Bone marrow (tissue), 2 donors: ENCODE results near the gene CAMK1D.

Experiments used
- DNase-seq, 2 donors: peaks; one replicate each; lab custom pipeline; 2025; lab: John Stamatoyannopoulos, UW

CAMK1D gene

DNA sequence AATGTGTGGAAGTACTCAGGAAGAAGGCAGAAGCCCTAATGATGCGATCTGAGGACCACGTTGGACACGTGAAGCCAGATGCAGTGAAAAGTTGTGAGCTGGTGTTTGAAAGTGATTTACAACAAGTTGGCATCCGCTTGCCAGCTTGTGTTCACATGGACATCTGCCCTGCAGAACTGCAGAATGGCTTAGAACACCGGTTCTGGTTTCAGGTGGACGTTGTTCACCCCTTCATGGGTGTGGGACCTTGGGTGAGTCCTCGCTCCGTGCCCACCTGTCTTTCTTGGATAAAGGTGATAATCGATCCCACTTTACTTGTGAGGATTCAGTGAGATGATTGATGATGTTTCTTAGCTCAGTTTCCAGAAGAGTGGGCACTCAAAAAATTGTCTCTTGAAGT is 53.8 kb downstream of the CAMK1D start:
- no peak for DNase-seq

DNA sequence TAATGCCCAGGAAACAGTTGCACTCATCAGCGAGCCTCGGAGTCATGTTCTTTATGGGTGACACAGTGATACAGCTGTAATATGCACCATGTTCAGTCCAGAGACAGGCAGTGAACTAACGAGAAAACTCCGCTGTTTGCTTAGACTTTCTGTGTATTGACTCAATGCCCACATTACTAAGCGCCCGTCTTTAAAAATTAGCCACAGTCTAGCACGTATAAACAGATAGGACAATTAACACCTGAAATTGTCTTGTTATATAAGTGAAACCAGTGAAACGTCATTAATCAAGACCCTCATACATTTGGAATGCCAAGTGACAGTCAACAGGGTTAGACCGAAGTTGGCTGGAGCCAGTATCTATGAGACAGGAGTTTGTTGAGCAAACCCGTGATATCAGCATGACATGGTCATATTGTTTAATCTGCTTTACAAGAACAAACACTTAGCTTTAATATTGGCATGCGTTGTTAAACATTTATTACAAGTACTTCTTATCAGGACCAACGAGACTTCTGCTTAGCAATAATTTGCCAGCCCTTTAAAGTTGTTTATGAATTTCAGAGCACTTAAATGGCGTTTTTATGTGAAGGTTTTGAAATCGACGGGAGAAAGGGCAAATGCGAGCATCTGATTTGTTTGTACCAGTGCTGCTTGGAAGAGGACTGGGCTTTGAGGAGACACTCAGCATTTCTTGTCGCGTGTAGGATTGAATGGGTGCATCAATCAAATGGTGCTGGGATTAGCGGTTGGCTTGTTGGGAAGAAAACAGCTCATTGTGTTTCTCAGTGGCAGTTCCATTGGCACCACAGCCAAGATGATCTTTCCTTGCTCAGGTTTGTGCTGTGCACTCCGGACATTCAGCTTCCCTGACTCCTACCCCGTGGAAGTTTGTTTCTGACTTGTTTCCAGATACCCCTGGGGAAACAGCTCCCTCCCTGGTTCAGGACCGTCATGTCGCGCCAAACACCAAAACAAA is 56.3 kb downstream of the CAMK1D start:
- DNase-seq, result no peak

DNA sequence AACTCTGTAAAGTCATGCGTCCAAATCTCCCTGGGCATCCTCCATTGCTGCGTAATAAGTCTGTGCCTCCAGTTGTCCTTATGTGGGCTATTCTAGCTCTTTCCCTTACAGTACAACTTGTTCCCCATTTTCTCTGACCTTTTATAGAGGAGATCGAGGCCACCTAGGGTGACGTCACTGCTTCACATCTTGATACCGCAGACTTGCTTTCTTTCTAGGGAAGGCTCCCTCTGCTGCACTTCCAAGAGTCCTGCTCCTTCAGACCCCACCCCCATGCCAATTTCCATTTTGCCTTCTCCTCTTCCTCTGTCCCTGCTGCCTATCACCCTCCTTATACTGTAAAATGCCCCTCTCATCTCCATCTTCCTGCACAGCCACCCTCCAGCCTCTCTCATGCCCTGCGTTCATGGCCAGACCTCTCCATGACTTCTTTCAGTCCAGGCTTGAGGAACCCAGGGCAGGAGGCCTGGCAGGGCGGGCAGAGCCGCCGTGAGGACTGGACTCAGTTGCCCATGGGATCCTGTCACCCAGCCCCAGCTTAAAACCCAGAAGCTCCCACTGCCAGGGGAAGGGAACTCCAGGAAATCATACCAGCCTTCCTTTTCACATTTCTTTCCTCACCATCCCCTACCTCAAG is 57.5 kb downstream of the CAMK1D start:
- no peak for DNase-seq

DNA sequence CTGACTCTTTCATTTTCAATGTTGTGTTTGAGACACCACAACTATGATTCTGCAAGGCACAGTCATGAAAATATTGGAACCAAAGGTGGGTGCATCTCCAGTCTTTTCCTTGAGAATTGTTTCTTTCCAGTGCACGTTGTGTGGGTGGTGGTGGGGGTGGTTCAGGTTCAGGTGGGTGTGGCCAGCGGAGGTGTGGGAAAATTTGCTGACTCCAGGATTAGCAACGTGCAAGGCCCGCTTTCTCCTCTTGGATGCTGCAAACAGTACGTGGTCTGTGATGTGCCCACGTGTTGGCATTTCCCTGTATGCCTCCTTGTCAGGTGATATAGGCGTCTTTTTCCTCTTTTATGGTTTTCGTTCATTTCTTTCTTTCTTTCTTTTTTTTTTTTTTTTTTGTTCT is 59.1 kb downstream of the CAMK1D start:
- DNase-seq, result no peak

DNA sequence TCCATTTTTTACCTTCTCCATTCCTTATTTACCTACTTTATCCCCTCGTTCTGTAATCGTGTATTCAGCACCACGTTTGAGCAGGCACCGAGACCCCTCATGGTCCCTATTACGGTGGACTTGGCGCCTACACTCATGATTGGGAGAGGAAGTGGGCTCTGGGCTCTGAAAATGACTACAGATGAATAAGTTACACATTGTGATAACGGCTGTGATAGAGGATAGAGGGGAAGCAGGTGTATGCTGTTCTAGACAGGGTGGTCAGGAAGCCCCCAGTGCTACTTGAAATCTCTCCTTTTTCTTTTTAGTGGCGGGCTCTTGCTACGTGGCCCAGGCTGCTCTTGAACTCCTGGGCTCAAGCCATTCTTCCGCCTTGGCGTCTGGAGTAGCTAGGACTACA is 59.8 kb downstream of the CAMK1D start:
- DNase-seq, result no peak

DNA sequence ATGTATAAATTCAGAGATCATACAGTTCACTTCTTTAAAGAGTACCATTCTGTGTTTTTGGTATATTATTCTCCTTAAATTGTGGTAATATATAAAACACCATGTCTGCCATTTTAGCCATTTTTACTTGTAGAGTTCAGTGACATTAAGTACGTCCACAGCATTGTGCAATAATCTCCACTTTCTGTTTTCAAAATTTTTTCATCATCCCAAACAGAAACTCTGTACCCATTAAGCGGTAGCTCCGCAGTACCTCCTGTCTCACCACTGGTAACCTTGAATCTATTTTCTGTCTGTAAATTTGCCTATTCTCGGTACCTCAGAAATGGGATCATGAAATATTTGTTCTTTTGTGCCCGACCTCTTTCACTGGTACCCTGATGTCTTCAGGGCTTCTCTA is 60.3 kb downstream of the CAMK1D start:
- no peak for DNase-seq

DNA sequence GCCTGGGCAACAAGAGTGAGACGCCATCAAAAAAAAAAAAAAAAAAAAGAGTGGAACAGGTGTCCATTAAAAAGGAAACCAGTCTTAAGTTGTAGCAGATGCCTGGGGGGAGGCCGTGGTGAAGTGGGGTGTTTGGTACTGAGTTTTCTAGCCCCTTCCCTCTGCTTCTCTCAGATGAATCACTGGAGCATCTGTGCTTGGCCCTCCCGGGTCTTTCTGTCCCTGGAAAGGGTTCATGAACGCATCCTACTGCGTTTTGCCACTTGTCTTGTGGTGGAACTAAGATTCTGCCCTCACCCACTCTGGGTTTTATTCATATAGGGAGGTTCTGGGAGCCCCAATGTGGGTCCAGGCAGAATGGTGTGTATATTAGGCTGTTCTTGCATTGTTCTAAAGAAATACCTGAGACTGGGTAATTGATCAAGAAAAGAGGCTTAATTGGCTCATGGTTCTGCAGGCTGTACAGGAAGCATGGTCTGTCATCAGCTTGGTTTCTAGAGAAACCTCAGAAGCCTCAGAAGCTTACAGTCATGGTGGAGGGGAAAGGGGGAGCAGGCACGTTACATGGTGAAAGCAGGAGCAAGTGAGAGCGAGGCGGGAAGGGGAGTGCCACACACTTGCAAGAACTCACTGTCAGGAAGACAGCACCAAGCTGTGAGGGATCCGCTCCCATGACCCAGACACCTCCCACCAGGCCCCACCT is 63.5 kb downstream of the CAMK1D start:
- DNase-seq, result no peak

DNA sequence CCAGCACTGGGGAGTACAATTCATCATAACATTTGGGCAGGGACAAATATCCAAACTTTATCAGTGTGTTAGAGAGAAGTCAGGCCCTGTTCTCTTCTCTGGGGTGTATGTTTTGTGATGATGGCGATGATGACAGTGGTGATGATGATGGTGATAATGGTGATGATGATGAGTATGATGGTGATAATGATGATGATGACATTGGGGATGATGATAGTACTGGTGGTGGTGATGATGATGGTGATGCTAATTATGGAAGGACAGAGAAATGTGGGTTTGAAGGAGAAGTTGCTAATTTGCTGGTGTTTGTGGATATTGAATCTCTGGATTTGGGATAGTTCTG is 64.0 kb downstream of the CAMK1D start:
- DNase-seq, result no peak

DNA sequence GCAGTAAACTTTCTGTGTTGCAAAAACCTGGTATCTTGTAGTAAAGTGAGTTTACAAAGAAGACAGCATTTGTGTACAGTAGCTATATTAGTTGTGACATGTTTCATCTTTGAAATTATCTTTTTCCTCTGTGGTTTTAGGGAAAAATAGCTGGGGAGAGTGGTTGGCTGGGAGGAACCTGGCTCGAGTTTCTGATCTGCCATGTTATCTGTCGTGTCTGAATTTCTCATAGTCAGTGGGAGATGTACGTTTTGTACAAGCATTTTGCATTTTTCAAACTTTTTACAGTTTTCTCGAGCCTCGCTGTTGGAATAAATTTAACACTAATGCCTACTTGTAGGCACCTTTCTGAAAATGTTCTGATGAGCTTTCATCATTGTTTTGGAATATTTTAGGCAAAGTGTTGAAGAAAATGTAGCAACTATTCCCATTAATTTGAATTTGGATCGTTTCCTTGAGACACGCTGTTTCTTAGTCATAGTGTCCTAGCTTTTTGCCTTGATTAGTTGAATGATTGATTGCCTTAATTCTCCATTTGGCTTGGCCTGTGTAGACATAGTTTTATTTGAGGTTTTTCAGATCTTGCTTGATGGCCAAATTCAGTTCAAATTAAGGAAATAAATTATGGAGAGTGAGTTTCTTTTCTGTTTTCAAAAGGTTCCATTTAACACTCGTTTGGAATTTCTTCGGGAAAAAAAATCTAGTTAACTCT is 65.1 kb downstream of the CAMK1D start:
- no peak for DNase-seq

DNA sequence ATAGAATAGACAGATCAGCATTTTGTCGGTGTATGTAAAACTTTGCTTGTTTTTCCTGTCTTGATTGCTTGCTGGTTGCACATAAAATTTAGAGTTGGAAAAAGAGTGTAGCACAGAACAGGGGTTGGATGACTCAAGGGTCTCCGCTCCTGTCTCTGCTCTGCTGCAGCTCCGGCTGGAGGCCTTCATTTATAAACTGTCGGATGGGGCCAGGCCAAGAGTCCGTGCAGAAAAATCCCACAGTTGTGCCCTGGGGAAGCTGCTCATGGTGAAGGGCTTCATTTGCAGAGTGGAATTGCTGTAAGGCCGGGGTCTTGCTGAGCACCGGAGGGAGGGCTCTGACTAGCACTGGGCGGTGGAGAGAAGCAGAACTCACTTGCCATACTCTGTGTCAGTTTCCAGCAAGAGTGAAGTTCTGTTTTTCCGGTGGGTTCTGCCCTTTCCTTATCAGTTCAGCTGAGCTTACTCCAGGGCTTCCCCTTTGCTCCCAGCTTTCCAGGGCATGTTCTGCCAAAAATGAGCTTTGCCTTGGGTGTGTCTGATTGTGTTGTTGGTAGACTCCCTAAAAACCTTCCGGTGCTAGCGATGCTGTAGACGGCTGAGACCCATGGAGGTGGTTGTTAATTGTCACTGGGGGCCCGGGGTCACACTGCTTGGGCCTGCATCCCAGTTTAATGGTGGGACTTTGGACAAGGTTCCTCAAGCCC is 67.2 kb downstream of the CAMK1D start:
- DNase-seq, result no peak

DNA sequence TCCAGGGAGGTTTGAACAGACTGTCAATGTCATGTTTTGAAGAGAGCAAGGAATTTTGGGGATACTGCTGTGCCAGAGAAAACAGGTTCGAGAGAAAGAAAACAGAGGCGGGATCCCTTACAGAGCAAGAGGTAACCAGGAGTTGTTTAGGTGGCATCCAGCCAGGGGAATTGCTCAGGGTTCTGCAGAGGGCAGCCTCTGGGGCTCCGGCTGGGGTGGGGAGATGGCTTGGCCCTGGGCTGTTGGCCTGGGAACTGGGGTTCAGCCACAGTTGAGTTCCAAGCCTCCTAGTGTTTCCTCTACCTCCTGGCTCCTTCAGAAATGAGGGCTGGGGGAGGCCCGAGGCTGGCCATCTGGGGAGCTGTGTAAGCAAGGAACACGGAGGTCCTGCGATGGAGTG is 68.0 kb downstream of the CAMK1D start:
- no peak for DNase-seq

DNA sequence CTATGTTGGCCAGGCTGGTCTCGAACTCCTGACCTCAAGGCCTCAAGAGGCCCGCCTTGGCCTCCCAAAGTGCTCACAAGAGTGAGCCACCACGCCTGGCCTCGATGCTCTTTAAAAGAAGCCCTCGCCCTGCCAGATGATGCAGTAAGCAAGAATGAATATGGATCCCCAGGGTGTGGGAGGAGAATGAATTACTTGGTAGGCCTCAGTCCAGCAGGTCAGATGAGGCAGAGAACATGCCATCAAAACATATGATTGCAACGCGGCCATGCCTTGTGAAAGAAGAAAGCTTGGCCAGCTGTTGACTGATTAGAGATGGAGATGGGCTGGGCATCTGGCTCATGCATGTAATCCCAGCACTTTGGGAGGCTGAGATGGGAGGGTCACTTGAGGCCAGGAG is 68.7 kb downstream of the CAMK1D start:
- DNase-seq, result no peak

DNA sequence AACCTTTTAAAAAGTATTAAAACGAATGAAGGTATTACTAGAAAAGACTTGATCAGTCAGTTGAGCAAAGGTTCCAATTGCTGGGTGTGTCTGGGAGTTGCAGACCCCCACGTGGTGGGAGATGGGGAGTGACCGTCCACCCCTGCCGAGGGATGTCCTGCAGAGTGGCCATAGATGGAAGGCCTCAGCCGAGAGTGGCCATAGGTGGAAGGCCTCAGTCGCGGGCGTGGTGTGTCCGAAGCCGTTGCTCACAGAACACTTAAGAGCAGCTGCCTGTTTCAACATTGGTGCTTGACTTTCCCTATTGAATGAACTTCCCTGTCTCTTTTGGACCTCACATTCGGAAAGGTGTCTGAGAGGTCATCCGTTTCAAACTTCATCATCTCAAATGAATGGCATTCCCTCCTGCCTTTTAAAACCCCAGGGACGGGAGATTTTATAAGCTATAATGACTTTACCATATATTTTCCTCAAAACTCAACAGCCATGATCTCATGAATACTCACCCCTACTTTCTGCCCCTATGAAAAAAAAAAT is 69.4 kb downstream of the CAMK1D start:
- DNase-seq, result no peak

DNA sequence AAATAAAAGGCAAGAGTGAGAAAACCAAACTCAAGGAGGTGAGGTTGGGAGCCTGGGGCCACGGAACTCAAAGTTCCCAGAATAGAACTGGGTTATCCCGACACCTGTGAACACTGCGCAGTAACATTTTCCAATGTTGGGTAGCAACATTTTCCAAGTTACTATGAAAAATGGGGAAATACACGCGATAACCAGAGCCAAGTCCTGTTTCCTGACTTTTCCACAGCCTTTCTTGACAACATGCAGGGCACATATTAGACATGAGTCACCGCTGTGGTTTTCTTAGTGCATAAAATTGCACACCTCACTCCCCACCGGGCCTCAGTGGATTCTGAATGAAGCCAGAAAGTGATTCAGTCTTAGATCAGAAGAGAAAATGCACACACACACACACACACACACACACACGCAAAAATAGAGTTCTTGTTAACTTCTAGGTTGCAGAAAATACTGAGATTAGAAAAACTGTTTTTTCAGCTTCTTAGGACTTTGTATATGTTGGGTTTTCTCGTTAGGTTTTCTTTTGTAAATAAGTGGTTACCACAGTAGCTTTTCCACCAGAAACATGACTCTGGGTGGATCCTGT is 70.0 kb downstream of the CAMK1D start:
- DNase-seq, result peak in 1 of 2 donors; percentile 43

DNA sequence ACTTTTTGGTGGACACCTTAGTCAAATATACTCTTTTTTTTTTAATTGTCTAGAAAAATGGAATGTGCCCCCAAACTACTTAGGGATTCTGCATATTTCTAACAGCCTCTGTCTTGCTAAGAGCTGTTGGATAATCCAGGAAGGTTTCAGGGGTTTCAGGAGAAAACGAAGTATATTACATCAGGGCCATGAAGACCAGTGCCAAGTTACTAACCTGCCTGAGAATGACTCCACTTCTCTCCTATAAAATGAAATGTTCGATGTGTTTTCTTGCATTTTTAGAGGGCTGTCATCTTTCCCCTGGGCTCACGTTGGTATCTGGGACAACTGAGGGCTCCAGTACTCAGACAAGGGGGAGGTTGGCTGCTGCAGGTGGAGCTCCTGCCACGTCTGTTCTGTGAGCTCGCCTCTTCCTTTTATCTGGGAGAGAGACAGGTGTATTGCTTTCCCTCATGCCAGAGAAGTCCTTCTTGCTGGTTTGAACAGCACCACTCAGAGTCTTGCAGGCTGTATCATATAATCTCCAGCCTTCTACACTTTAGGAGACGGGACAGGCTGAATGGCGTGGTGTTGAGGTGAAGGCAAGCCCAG is 71.3 kb downstream of the CAMK1D start:
- no peak for DNase-seq

DNA sequence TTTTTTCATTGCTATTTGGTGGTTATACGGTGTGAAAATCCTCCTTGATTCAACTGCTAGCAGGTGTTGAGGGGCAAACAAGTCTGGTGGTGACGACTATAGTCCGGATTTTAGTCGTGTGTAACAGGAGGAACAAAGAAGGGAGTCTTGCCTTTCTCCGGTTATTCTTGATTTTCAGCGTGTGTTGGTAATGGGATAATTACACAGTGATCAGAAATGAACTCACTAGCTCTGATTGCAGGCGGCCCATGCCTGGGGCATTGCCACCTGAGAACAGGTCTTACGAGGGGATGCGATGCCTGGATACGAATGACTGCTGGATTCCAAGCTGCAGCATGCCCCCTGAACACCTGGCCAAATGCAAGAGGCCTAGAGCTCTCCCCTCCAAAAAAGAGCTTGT is 72.8 kb downstream of the CAMK1D start:
- no peak for DNase-seq

DNA sequence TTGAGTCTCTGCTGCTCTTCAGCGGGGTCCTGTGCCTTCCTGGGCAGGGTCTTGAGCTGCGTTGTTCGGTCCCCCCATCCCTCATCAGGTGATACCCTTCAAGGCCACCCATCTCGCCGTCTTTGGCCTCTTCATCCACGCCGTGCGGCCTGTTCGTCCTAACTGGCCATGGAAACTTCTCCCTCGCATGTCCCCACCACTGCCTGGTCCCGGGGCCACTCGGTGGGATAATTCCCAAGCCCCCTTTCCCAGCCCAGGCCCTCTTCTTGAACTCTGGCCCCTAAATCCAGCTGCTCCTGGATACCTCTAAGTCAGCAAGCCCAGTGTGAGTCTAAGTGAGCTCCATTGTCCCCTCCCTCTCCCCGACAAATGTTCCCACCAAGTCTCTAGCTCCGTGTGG is 74.5 kb downstream of the CAMK1D start:
- DNase-seq, result no peak

DNA sequence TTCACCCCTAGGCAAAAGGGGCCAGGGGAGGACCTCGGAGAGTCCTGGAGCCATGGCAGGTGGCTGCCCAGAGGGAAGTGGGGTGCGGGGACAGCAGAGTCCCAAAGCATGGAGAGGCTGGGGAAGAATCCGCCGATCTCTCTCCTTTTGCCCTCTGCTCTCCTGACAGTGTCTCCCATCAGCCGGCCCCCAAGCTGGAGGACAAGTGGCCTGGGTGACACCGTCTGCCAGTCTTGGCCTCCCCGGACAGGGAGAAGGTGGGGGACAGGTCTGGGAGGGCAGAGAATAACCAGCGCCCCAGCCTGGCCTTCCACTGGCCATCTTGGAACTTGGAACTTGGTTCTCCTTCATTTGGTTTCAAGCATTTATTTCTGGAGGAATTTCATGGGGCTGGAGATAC is 77.9 kb downstream of the CAMK1D start:
- DNase-seq, result no peak

DNA sequence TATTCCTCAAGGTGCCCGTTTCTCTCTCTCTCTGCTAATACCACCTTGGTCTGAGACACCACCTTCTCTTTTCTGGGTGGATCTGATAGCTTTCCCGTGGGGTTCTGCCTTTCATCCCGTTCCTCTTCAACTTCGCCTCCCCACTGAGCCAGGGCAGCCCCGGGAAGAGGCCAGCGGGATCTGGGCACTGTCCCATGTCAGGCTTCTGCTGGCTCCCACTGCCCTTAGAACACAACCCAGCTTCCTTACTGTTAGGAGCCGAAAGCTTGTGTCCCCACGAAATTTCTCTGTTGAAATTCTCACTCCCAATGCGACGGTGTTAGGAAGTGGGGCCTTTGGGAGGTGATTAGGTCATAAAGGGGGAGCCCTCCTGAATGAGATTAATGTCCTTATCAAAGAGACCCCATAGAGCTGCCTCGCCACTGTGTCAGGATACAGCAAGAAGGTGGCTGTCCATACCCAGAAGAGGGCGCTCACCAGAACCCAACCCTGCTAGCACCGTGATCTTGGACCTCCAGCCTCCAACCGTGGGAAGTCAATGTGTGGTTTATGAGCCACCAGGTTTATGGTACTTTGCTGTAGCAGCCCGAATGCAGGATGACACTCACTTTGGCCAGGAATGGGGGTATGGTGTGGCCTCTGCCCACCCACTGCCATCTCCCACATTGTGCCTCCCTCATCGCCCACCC is 79.2 kb downstream of the CAMK1D start:
- DNase-seq, result no peak

DNA sequence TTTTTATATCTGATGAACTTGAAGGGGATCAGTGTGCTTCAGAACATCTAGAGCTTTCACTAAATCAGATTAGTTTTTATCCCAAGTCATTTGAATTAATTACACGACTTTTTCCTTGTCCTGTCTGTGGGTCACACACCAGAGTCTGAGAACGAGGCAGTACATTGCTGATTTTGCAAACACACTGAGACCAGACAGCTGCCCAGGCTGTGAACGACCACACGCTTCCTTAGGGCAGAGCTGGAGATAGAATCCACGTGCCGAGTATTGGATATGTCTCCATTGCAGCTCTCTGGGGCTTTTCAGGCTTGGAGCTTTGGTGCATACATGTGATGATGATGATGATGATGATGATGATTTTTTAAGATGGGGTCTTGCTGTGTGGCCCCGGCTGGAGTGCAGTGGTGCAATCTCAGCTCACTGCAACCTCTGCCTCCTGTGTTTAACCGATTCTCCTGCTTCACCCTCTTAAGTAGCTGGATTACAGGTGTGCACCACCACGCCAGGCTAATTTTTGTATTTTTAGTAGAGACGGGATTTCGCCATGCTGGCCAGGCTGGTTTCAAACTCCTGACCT is 81.1 kb downstream of the CAMK1D start:
- DNase-seq, result no peak
